ENCODE results near the gene CCDC136.

- TF ChIP-seq POLR2A (IDR thresholded peaks at IDR 0.05) (no peak), POLR2AphosphoS5 (IDR thresholded peaks at IDR 0.05; ENCODE audit: insufficient read depth in 1 of 2, low read depth in 1 of 2) (no peak)
Measured at GRCh38 chr7:128838109-128838779, 46.5 kb downstream of the CCDC136 start.
